WTC11 (cell line): ENCODE measurements around the gene SYT1.

Source experiments
- ATF1 ChIP-seq: sonication (generic); formaldehyde crosslinking; IDR thresholded peaks from 2 replicates; pipeline ENCODE4 v1.8.1; 2023; ENCODE audit warnings: mild to moderate bottlenecking, moderate library complexity, missing genetic modification reagents
- ATF2 ChIP-seq: sonication (generic); formaldehyde crosslinking; IDR thresholded peaks from 2 replicates; pipeline ENCODE4 v1.8.1; 2022; ENCODE audit warnings: low read depth, missing genetic modification reagents, borderline replicate concordance
- CREB1 ChIP-seq: sonication (generic); formaldehyde crosslinking; IDR thresholded peaks from 2 replicates; pipeline ENCODE4 v1.8.0; 2023; ENCODE audit warnings: mild to moderate bottlenecking, missing genetic modification reagents
- CTCF ChIP-seq: fragments of 200-600 bp; IDR thresholded peaks from 2 replicates; pipeline ENCODE4 v1.8.0; 2022; ENCODE audit warnings: antibody characterized with exemption
- IRF2 ChIP-seq: sonication (generic); formaldehyde crosslinking; IDR thresholded peaks from 2 replicates; pipeline ENCODE4 v1.8.0; 2022; ENCODE audit warnings: low read depth, missing genetic modification reagents, borderline replicate concordance
- KAT7 ChIP-seq: sonication (generic); formaldehyde crosslinking; IDR thresholded peaks from 2 replicates; pipeline ENCODE4 v1.8.1; 2023; ENCODE audit warnings: missing genetic modification reagents, mild to moderate bottlenecking, borderline replicate concordance
- MAX ChIP-seq: sonication (generic); formaldehyde crosslinking; IDR thresholded peaks from 2 replicates; pipeline ENCODE4 v1.8.0; 2022; ENCODE audit warnings: mild to moderate bottlenecking, missing genetic modification reagents
- ZNF416 ChIP-seq: fragments of 250-450 bp; sonication (Bioruptor Pico); IDR thresholded peaks from 2 replicates; pipeline ENCODE4 v1.9.0; 2021; ENCODE audit warnings: mild to moderate bottlenecking, inconsistent platforms
- TF ChIP-seq, protein P1 (sequence below): sonication (generic); formaldehyde crosslinking; IDR thresholded peaks from 2 replicates; pipeline ENCODE4 v1.8.1; 2023; ENCODE audit warnings: mild to moderate bottlenecking, missing genetic modification reagents

GRCh38 chr12:79444089-79444488, 579.5 kb downstream of the SYT1 start:
- TF ChIP-seq ATF2 (CRISPR knock-in tag) (no peak), CREB1 (CRISPR knock-in tag) (no peak), MAX (CRISPR knock-in tag) (no peak), IRF2 (CRISPR knock-in tag) (no peak), CTCF (no peak), ZNF416 (no peak), ATF1 (CRISPR knock-in tag) (no peak), KAT7 (CRISPR knock-in tag) (no peak)
- TF ChIP-seq, protein P1, sequence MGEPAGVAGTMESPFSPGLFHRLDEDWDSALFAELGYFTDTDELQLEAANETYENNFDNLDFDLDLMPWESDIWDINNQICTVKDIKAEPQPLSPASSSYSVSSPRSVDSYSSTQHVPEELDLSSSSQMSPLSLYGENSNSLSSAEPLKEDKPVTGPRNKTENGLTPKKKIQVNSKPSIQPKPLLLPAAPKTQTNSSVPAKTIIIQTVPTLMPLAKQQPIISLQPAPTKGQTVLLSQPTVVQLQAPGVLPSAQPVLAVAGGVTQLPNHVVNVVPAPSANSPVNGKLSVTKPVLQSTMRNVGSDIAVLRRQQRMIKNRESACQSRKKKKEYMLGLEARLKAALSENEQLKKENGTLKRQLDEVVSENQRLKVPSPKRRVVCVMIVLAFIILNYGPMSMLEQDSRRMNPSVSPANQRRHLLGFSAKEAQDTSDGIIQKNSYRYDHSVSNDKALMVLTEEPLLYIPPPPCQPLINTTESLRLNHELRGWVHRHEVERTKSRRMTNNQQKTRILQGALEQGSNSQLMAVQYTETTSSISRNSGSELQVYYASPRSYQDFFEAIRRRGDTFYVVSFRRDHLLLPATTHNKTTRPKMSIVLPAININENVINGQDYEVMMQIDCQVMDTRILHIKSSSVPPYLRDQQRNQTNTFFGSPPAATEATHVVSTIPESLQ = no peak
